Measurements from ENCODE around the gene AASDH.
A peak's percentile ranks its signal among the peaks of the same experiment; 100 is the strongest.

Gene AASDH

DNA sequence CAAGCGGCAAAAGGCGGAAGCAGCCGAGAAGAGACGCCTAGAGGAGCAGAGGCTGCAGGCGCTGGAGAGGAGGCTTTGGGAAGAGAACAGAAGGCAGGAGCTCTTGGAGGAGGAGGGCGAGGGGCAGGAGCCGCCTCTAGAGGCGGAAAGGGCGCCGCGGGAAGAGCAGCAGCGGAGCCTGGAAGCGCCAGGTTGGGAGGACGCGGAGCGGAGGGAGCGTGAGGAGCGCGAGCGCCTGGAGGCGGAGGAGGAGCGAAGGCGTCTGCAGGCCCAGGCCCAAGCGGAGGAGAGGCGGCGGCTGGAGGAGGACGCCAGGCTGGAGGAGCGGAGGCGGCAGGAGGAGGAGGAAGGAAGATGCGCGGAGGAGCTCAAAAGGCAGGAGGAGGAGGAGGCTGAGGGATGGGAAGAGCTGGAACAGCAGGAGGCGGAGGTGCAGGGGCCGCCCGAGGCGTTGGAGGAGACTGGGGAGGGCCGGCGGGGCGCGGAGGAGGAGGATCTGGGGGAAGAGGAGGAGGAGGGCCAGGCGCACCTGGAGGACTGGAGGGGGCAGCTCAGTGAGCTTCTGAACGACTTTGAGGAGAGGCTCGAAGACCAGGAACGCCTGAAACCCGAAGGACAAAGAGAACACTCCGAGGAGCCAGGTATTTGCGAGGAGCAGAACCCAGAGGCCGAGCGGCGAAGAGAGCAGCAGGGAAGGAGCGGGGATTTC lies 72.9 kb downstream of the AASDH start:
- no peak for TF ChIP-seq CTCF (IDR thresholded peaks at IDR 0.05; ENCODE audit: low read depth, low read length)
- no peak for DNase-seq (ENCODE audit: low read depth in 2 of 2)

DNA sequence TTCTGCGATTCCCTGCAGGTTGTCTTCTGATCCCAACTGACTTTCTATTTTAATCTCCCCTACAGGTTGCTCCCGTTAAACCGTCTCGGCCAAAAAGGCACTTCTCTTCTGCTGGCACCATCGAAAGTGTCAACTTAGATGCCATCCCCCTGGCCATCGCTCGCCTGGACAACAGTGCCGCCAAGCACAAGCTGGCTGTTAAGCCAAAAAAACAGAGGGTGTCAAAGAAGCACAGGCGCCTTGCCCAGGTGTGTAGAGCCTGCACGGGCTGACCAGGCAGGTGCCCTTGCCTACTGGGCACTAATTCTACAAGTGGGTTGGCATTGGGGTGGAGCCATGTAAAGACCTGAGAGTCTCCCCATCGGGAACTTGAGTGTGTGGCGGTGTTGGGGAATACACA lies 74.2 kb downstream of the AASDH start:
- no peak overlapping the region for H3K4me3 ChIP-seq (replicated peaks in 1 of 2; ENCODE audit: low read depth in 2 of 2, low read length in 2 of 2)
- TF ChIP-seq CTCF (IDR thresholded peaks at IDR 0.05; ENCODE audit: low read depth, low read length) = no peak
- DNase-seq (ENCODE audit: low read depth in 2 of 2) = no peak

More for the DNA sequence above, 72.9 kb downstream of the AASDH start:
- no peak overlapping the region for H3K4me3 ChIP-seq (replicated peaks in 1 of 2; ENCODE audit: low read depth in 2 of 2, low read length in 2 of 2)

DNA sequence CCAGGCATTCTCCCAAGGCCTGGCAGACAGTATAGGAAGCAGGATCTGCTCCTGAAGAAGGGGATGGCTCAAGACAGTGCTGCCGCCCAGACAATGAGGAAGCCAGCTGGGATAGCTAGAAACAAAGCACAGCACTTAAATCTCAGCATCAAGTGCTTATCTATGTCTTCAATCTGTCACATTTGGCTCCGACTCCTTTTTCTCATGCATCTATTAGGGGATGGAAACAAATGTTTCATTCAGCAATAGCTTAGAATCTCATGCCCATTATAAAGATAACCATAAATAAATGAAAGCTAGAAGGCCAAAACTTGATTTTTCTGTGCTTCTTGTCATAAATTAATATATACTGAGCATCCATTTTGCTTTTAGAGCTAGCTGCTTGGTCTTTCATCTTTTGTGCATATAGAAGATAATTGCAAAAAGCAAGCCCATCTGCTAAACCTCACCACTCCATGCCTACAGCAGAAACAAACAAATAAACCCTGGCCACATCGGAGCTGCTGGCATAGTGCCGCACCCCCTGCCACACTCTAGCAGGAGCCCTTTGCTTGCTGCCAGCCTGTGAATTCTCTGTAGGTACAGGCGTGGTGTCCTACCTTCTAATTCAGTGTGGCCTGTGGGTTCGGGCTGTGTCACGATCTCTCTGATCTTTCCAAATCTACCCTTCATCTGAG lies 75.9 kb downstream of the AASDH start:
- DNase-seq (ENCODE audit: low read depth in 2 of 2) = no peak
- no peak overlapping the region for H3K4me3 ChIP-seq (replicated peaks in 1 of 2; ENCODE audit: low read depth in 2 of 2, low read length in 2 of 2)
- no peak for TF ChIP-seq CTCF (IDR thresholded peaks at IDR 0.05; ENCODE audit: low read depth, low read length)

DNA sequence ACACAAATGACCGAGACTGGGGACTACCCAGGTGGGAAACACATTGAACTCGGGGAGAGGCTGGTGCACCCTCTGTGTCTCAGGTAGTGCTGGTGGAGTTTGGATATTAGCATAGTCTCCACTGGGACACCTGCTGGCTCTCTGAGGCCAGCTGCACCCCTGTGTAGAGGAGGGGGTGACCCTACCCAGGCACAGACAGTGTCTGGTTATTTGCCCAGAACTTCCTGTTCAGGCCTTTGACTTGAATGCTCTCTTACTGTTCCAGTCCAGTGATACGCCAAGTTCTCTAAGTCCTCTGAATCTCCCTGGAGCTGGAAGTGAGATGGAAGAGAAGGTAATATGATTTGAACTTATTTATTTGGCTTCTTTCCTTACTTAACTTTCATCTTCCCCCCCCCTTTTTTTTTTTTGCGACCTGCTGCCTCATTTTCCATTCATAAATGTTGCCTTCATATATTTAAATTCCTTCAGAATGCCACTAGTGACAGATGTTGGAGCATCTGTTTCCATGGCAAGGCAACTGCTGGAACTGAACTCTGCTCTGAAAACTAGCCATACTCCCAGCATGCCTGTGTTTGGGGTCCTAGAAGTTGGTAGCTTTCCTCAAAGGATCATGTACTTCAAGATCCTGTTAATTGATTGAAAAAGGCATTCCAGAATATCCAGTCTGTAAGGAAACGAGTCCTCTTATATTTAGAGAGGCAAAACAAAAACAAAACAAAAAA lies 76.7 kb downstream of the AASDH start:
- TF ChIP-seq CTCF (IDR thresholded peaks at IDR 0.05; ENCODE audit: low read depth, low read length) = no peak
- no peak overlapping the region for H3K4me3 ChIP-seq (replicated peaks in 1 of 2; ENCODE audit: low read depth in 2 of 2, low read length in 2 of 2)
- no peak for DNase-seq (ENCODE audit: low read depth in 2 of 2)

DNA sequence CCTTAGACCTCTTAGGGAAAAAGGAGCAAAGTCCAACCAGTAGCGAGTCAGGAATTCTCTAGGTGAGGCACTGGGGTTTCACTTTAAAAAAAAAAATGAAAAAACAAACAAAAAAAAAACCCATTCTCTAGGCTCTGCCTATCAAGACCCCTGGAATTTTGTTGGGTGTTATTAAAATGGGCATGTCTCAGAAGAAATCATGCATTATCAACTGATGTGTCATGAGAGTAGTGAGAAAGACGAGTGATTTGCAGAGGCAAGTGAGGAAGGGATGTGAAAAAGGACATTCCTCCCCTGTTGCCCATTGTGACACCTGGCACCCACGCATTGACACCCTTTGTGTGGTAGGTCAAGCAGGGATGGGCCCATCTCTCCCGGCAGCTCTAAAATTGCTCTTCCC lies 78.9 kb downstream of the AASDH start:
- TF ChIP-seq CTCF (IDR thresholded peaks at IDR 0.05; ENCODE audit: low read depth, low read length) = no peak
- no peak overlapping the region for H3K4me3 ChIP-seq (replicated peaks in 1 of 2; ENCODE audit: low read depth in 2 of 2, low read length in 2 of 2)
- DNase-seq (ENCODE audit: low read depth in 2 of 2) = no peak

- peak in 1 of 2 donors; percentile 44 for DNase-seq (ENCODE audit: low read depth in 2 of 2)
- H3K4me3 ChIP-seq (replicated peaks in 1 of 2; ENCODE audit: low read depth in 2 of 2, low read length in 2 of 2) = no peak overlapping the region
- no peak for TF ChIP-seq CTCF (IDR thresholded peaks at IDR 0.05; ENCODE audit: low read depth, low read length)
Measured at GRCh38 chr4:56307423-56307822, 79.9 kb downstream of the AASDH start.

Measured in cardiac fibroblast (primary cell).